Endodermal cell (in vitro differentiated cells): ENCODE results near the gene SLC9C1. TPM values are rescaled to one million over a fixed set of nuclear protein-coding genes. Genes with fewer than 3 reads are reported as not detected.

Source experiments
- DNase-seq: peaks from one replicate; pipeline ENCODE4 v3.0.0-alpha.2; 2017
- H3K27ac ChIP-seq: 2 replicates; pipeline ENCODE4 v1.5.1; 2013; ENCODE audit warnings: mild to moderate bottlenecking, low read depth, low read length, moderate library complexity
- H3K27me3 ChIP-seq: 2 replicates; pipeline ENCODE4 v1.6.1; 2013; ENCODE audit warnings: mild to moderate bottlenecking, low read length, moderate library complexity; ENCODE audit not compliant: insufficient read depth, control insufficient read depth, poor library complexity, severe bottlenecking
- H3K36me3 ChIP-seq: 2 replicates; pipeline ENCODE4 v1.7.0; 2013; ENCODE audit warnings: mild to moderate bottlenecking, low read length, moderate library complexity; ENCODE audit not compliant: control insufficient read depth, insufficient read depth
- H3K4me1 ChIP-seq: one replicate; pipeline ENCODE4 v1.7.0; 2013; ENCODE audit warnings: low read length; ENCODE audit not compliant: control insufficient read depth, insufficient read depth
- H3K4me3 ChIP-seq: 2 replicates; pipeline ENCODE4 v1.5.1; 2013; ENCODE audit warnings: mild to moderate bottlenecking, low read length, moderate library complexity
- H3K9ac ChIP-seq: 2 replicates; pipeline ENCODE4 v1.6.1; 2013; ENCODE audit warnings: mild to moderate bottlenecking, low read length, moderate library complexity; ENCODE audit not compliant: poor library complexity, severe bottlenecking; ENCODE audit errors: extremely low read depth
- H3K9me3 ChIP-seq: 2 replicates; pipeline ENCODE4 v1.6.1; 2013; ENCODE audit warnings: mild to moderate bottlenecking, low read length, moderate library complexity; ENCODE audit not compliant: control insufficient read depth
- H3K27ac Mint-ChIP-seq: 2 replicates; pipeline ENCODE4 v1.8.0; 2020; ENCODE audit warnings: mixed read lengths
- H3K27me3 Mint-ChIP-seq: 2 replicates; pipeline ENCODE4 v1.8.0; 2021; ENCODE audit warnings: mild to moderate bottlenecking, mixed read lengths; ENCODE audit not compliant: insufficient read depth
- H3K36me3 Mint-ChIP-seq: 2 replicates; pipeline ENCODE4 v1.8.0; 2020; ENCODE audit warnings: low read depth, mixed read lengths
- H3K4me1 Mint-ChIP-seq: 2 replicates; pipeline ENCODE4 v1.8.0; 2020; ENCODE audit warnings: mixed read lengths
- H3K4me3 Mint-ChIP-seq: 2 replicates; pipeline ENCODE4 v1.8.0; 2020; ENCODE audit warnings: mild to moderate bottlenecking, moderate library complexity, mixed read lengths
- H3K9me3 Mint-ChIP-seq: 2 replicates; pipeline ENCODE4 v1.8.0; 2020; ENCODE audit warnings: mild to moderate bottlenecking, mixed read lengths
- WGBS, 2 experiments: methylation state at CpG; one replicate each; pipeline versions ENCODE4 v1.1.5 to v1.1.7; 2013; ENCODE audit warnings: missing lambda C conversion rate in 2 of 2, mixed read lengths in 1 of 2; ENCODE audit not compliant: insufficient coverage in 1 of 2, insufficient read length in 1 of 2; 5-methylcytosine and 5-hydroxymethylcytosine counted together
- total RNA-seq, 2 donors: library from RNA; stranded (reverse); fragmentation: NEBNext Ultra II Directional in 1 of 2; extraction: Animal tissue kit (Norgen Biotek cat#: 25700) in 1 of 2; gene quantifications; 2 replicates in 1 of 2; 3 replicates in 1 of 2; pipeline ENCODE4 v1.2.1, GENCODE V29; 2021
- TF ChIP-seq, protein P1 (sequence below): fragments of 200-600 bp; sonication (generic); conservative IDR thresholded peaks from 2 replicates; pipeline ENCODE4 v1.5.0; 2021; ENCODE audit warnings: antibody characterized with exemption, mild to moderate bottlenecking

Gene SLC9C1
- total RNA-seq, 2 donors from 2014 or later: 0.24 to 0.66 TPM

- Mint-ChIP-seq H3K9me3 (no peaks in the 10 kb centered on the region), H3K36me3 (no peaks in the 10 kb centered on the region), H3K27ac (no peak overlapping the region), H3K27me3 (no peaks in the 10 kb centered on the region), H3K4me3 (no peak overlapping the region), H3K4me1 (peaks cover 24% of the 10 kb centered on the region)
- H3K9me3 ChIP-seq: no peaks in the 10 kb centered on the region
- TF ChIP-seq, protein P1, sequence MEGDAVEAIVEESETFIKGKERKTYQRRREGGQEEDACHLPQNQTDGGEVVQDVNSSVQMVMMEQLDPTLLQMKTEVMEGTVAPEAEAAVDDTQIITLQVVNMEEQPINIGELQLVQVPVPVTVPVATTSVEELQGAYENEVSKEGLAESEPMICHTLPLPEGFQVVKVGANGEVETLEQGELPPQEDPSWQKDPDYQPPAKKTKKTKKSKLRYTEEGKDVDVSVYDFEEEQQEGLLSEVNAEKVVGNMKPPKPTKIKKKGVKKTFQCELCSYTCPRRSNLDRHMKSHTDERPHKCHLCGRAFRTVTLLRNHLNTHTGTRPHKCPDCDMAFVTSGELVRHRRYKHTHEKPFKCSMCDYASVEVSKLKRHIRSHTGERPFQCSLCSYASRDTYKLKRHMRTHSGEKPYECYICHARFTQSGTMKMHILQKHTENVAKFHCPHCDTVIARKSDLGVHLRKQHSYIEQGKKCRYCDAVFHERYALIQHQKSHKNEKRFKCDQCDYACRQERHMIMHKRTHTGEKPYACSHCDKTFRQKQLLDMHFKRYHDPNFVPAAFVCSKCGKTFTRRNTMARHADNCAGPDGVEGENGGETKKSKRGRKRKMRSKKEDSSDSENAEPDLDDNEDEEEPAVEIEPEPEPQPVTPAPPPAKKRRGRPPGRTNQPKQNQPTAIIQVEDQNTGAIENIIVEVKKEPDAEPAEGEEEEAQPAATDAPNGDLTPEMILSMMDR: no peak
- H3K36me3 ChIP-seq: peaks cover 26% of the 10 kb centered on the region
- DNase-seq: no peak
- peaks cover 8% of the 10 kb centered on the region for H3K4me1 ChIP-seq
- H3K9ac ChIP-seq: no peak overlapping the region
- no peaks in the 10 kb centered on the region for H3K27me3 ChIP-seq
- no peak overlapping the region for H3K4me3 ChIP-seq
- 93 to 94% methylated on average over 8 to 13 of the region's 13 CpGs for WGBS, 2 experiments
- H3K27ac ChIP-seq: no peak overlapping the region
These were observed 177.2 kb downstream of the SLC9C1 start for GRCh38 chr3:112116748-112117186.

- Mint-ChIP-seq H3K4me1 (peaks cover 24% of the 10 kb centered on the region), H3K9me3 (no peaks in the 10 kb centered on the region), H3K36me3 (no peaks in the 10 kb centered on the region), H3K27ac (no peak overlapping the region), H3K27me3 (no peaks in the 10 kb centered on the region), H3K4me3 (no peak overlapping the region)
- Histone ChIP-seq H3K4me3 (no peak overlapping the region), H3K4me1 (peaks cover 8% of the 10 kb centered on the region), H3K27me3 (no peaks in the 10 kb centered on the region), H3K27ac (no peak overlapping the region), H3K36me3 (peaks cover 20% of the 10 kb centered on the region), H3K9ac (no peak overlapping the region), H3K9me3 (no peaks in the 10 kb centered on the region)
- TF ChIP-seq, protein P1: no peak
- WGBS, 2 experiments: 97 to 100% methylated on average over 1 to 4 of the region's 6 CpGs
- no peak for DNase-seq
These were observed 178.1 kb downstream of the SLC9C1 start for GRCh38 chr3:112115806-112116383.

DNA sequence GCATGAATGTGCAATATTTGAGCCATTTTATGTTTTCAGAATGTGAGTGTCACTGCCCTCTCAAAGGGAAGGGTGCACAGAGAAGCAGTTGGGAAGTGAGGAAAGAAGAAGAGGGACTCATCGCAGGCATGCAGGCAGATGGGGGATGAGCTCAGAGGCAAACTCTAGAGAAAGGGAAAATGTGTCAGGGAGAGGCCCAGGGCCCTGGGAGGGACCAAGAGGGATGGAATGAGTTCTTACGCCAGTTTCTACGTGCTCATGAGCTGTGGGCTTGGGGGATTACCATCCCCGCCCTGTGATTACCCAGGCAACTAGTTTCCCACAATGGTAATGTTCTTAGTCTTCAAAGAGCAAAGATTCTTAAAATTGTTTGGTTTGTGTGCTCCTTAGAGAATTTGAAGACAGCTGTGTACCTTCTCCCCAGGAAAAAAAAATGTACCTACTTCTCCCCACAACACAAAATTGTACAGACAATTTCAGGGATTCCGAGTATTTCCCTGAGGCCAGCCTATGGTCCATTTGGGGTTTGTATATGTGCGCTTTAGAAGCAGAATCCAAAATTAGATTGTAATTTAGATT is 178.8 kb downstream of the SLC9C1 start:
- no peak overlapping the region for H3K27ac ChIP-seq
- H3K27ac Mint-ChIP-seq: no peak overlapping the region
- no peaks in the 10 kb centered on the region for H3K36me3 Mint-ChIP-seq
- TF ChIP-seq, protein P1: no peak
- H3K9me3 ChIP-seq: no peaks in the 10 kb centered on the region
- 93 to 100% methylated on average over 2 to 6 of the region's 6 CpGs for WGBS, 2 experiments
- DNase-seq: no peak
- H3K27me3 Mint-ChIP-seq: no peaks in the 10 kb centered on the region
- H3K4me1 ChIP-seq: peaks cover 8% of the 10 kb centered on the region
- no peaks in the 10 kb centered on the region for H3K27me3 ChIP-seq
- no peak overlapping the region for H3K9ac ChIP-seq
- peaks cover 24% of the 10 kb centered on the region for H3K4me1 Mint-ChIP-seq
- H3K36me3 ChIP-seq: peaks cover 20% of the 10 kb centered on the region
- no peak overlapping the region for H3K4me3 ChIP-seq
- no peaks in the 10 kb centered on the region for H3K9me3 Mint-ChIP-seq
- no peak overlapping the region for H3K4me3 Mint-ChIP-seq
